ENCODE results near the gene RDM1.
"Not testable (repeated sequence)": the region's sequence is repeated elsewhere in the genome, so short reads cannot be mapped to it uniquely, and the experiment has no call there.

Gene RDM1

GRCh38 chr17:35906191-35906925 is 24.2 kb downstream of the RDM1 start:
- no peak for DNase-seq (ENCODE audit: low read depth, low spot score)
- H3K4me3 ChIP-seq (ENCODE audit: low read length), result no peak overlapping the region

- no peak for DNase-seq (ENCODE audit: low read depth, low spot score)
- no peak overlapping the region for H3K4me3 ChIP-seq (ENCODE audit: low read length)
Observed at GRCh38 chr17:35903451-35903850, 27.1 kb downstream of the RDM1 start.

- H3K4me3 ChIP-seq (ENCODE audit: low read length), result no peak overlapping the region
Observed at GRCh38 chr17:35901631-35902175, 28.9 kb downstream of the RDM1 start.

GRCh38 chr17:35900708-35901480 is 29.7 kb downstream of the RDM1 start:
- no peak overlapping the region for H3K4me3 ChIP-seq (ENCODE audit: low read length)
- no peak for DNase-seq (ENCODE audit: low read depth, low spot score)

More at GRCh38 chr17:35901631-35902175, 28.9 kb downstream of the RDM1 start:
- no peak for DNase-seq (ENCODE audit: low read depth, low spot score)

GRCh38 chr17:35900280-35900679 is 30.3 kb downstream of the RDM1 start:
- no peak overlapping the region for H3K4me3 ChIP-seq (ENCODE audit: low read length)
- no peak for DNase-seq (ENCODE audit: low read depth, low spot score)

- DNase-seq (ENCODE audit: low read depth, low spot score), result peak; percentile 34
- H3K4me3 ChIP-seq (ENCODE audit: low read length), result no peak overlapping the region
Observed at GRCh38 chr17:35898283-35899070, 32.1 kb downstream of the RDM1 start.

- DNase-seq (ENCODE audit: low read depth, low spot score); H3K4me3 ChIP-seq (ENCODE audit: low read length): not testable (repeated sequence)
Observed at GRCh38 chr17:35897772-35898171, 32.8 kb downstream of the RDM1 start.

- no peak for DNase-seq (ENCODE audit: low read depth, low spot score)
- no peak overlapping the region for H3K4me3 ChIP-seq (ENCODE audit: low read length)
Observed at GRCh38 chr17:35895636-35896587, 34.7 kb downstream of the RDM1 start.

- no peak for DNase-seq (ENCODE audit: low read depth, low spot score)
- no peak overlapping the region for H3K4me3 ChIP-seq (ENCODE audit: low read length)
Observed at GRCh38 chr17:35894206-35894605, 36.4 kb downstream of the RDM1 start.

- no peak for DNase-seq (ENCODE audit: low read depth, low spot score)
- H3K4me3 ChIP-seq (ENCODE audit: low read length), result no peak overlapping the region
Observed at GRCh38 chr17:35893751-35894150, 36.8 kb downstream of the RDM1 start.

GRCh38 chr17:35892091-35893035 is 38.2 kb downstream of the RDM1 start:
- no peak overlapping the region for H3K4me3 ChIP-seq (ENCODE audit: low read length)
- DNase-seq (ENCODE audit: low read depth, low spot score), result no peak

- DNase-seq (ENCODE audit: low read depth, low spot score), result peak; percentile 81
- no peak overlapping the region for H3K4me3 ChIP-seq (ENCODE audit: low read length)
Observed at GRCh38 chr17:35891269-35891668, 39.3 kb downstream of the RDM1 start.

- DNase-seq (ENCODE audit: low read depth, low spot score), result peak; percentile 70
Observed at GRCh38 chr17:35890774-35891155, 39.8 kb downstream of the RDM1 start.

GRCh38 chr17:35889818-35890773 is 40.5 kb downstream of the RDM1 start:
- DNase-seq (ENCODE audit: low read depth, low spot score), result no peak
- no peak overlapping the region for H3K4me3 ChIP-seq (ENCODE audit: low read length)

More at GRCh38 chr17:35890774-35891155, 39.8 kb downstream of the RDM1 start:
- H3K4me3 ChIP-seq (ENCODE audit: low read length), result no peak overlapping the region

- H3K4me3 ChIP-seq (ENCODE audit: low read length), result no peak overlapping the region
- no peak for DNase-seq (ENCODE audit: low read depth, low spot score)
Observed at GRCh38 chr17:35889241-35889640, 41.3 kb downstream of the RDM1 start.
